Measurements from ENCODE around the gene CDK14. TPM values are rescaled to one million over a fixed set of nuclear protein-coding genes. Genes with fewer than 3 reads are reported as not detected.

CDK14 gene
- total RNA-seq, 1 donor, result 41.0 TPM

- DNase-seq (ENCODE audit: low read depth), result no peak
- TF ChIP-seq CTCF (IDR thresholded peaks at IDR 0.05; ENCODE audit: insufficient read depth, low read depth, low read length), result no peak
- no peak overlapping the region for H3K4me3 ChIP-seq (ENCODE audit: low read depth, low read length)
These were observed 140.2 kb downstream of the CDK14 start for GRCh38 chr7:90736316-90736715.

- no peak overlapping the region for H3K4me3 ChIP-seq (ENCODE audit: low read depth, low read length)
- no peak for TF ChIP-seq CTCF (IDR thresholded peaks at IDR 0.05; ENCODE audit: insufficient read depth, low read depth, low read length)
- no peak for DNase-seq (ENCODE audit: low read depth)
These were observed 141.1 kb downstream of the CDK14 start for GRCh38 chr7:90736968-90737939.

GRCh38 chr7:90738249-90738648 is 142.1 kb downstream of the CDK14 start:
- no peak overlapping the region for H3K4me3 ChIP-seq (ENCODE audit: low read depth, low read length)
- no peak for DNase-seq (ENCODE audit: low read depth)
- no peak for TF ChIP-seq CTCF (IDR thresholded peaks at IDR 0.05; ENCODE audit: insufficient read depth, low read depth, low read length)

- TF ChIP-seq CTCF (IDR thresholded peaks at IDR 0.05; ENCODE audit: insufficient read depth, low read depth, low read length), result no peak
- DNase-seq (ENCODE audit: low read depth), result no peak
- no peak overlapping the region for H3K4me3 ChIP-seq (ENCODE audit: low read depth, low read length)
These were observed 143.6 kb downstream of the CDK14 start for GRCh38 chr7:90739716-90740115.

- DNase-seq (ENCODE audit: low read depth), result no peak
- no peak for TF ChIP-seq CTCF (IDR thresholded peaks at IDR 0.05; ENCODE audit: insufficient read depth, low read depth, low read length)
- H3K4me3 ChIP-seq (ENCODE audit: low read depth, low read length), result no peak overlapping the region
These were observed 144.3 kb downstream of the CDK14 start for GRCh38 chr7:90740386-90740785.

- no peak for TF ChIP-seq CTCF (IDR thresholded peaks at IDR 0.05; ENCODE audit: insufficient read depth, low read depth, low read length)
- H3K4me3 ChIP-seq (ENCODE audit: low read depth, low read length), result no peak overlapping the region
- DNase-seq (ENCODE audit: low read depth), result no peak
These were observed 147.5 kb downstream of the CDK14 start for GRCh38 chr7:90743626-90744025.
